AG09309 (cell line): Measurements from ENCODE around the gene DTD2.
A peak's percentile ranks its signal among the peaks of the same experiment; 100 is the strongest.

Experiments
- DNase-seq: peaks from one replicate; pipeline ENCODE4 v3.0.0-alpha.2; 2010; ENCODE audit warnings: low read depth
- H3K4me3 ChIP-seq: 2 replicates; pipeline ENCODE4 v1.5.1; 2011; ENCODE audit warnings: mild to moderate bottlenecking, low read depth, low read length, moderate library complexity; ENCODE audit not compliant: control insufficient read depth
- TF ChIP-seq, protein P1 (sequence below): IDR thresholded peaks from 2 replicates; pipeline ENCODE4 v1.5.1; 2011; ENCODE audit warnings: mild to moderate bottlenecking, low read depth, low read length, inconsistent platforms; ENCODE audit not compliant: insufficient read depth, control insufficient read depth; ENCODE audit errors: missing control alignments

Gene DTD2

DNA sequence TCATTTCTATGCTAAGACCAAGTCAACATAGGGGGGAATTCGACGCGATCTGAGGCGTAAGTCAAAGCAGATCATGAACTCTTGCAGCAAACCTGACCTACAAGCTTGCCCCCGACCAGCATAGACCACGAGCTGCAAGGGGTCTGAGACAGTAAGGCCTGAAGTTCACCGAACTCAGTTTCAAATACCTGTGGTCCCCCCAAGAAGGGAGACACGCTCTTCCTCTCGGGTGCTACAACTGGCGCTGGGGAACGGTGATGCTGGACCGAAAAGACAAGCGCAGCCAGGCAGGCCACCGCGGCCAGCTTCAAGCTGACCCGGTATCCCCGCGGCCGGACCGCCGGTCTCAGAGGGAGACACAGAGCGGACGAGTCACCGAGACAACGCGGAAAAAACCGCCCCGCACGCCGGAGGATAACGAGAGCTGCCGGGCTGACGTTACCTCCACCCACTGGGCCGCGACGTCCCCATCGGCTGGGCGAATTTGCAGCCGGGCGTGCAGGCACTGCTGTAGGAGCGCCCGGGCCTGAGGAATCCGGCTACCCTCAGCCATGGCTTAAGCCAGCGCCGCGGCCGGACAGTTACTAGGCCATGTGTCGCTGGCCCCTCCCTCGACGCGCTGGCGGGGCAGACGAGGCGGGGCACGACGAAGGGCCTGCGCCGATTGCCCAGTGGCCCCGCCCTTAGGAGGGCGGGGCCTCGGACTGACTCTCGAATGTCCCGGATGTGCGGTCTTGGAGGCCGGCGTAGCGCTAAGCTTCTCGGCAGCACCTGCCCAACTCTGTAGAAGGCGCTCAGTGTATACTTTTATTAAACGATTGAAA, at the start of gene DTD2:
DTD2 (minus strand) TSS at position 666 of the 824 bp plus-strand sequence; CDS start at position 553, 113 bp downstream.
- peak within 1 kb of the TSS; percentile 59 for H3K4me3 ChIP-seq
- TF ChIP-seq, protein P1, sequence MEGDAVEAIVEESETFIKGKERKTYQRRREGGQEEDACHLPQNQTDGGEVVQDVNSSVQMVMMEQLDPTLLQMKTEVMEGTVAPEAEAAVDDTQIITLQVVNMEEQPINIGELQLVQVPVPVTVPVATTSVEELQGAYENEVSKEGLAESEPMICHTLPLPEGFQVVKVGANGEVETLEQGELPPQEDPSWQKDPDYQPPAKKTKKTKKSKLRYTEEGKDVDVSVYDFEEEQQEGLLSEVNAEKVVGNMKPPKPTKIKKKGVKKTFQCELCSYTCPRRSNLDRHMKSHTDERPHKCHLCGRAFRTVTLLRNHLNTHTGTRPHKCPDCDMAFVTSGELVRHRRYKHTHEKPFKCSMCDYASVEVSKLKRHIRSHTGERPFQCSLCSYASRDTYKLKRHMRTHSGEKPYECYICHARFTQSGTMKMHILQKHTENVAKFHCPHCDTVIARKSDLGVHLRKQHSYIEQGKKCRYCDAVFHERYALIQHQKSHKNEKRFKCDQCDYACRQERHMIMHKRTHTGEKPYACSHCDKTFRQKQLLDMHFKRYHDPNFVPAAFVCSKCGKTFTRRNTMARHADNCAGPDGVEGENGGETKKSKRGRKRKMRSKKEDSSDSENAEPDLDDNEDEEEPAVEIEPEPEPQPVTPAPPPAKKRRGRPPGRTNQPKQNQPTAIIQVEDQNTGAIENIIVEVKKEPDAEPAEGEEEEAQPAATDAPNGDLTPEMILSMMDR = no peak
- DNase-seq = peak; percentile 63

DNA sequence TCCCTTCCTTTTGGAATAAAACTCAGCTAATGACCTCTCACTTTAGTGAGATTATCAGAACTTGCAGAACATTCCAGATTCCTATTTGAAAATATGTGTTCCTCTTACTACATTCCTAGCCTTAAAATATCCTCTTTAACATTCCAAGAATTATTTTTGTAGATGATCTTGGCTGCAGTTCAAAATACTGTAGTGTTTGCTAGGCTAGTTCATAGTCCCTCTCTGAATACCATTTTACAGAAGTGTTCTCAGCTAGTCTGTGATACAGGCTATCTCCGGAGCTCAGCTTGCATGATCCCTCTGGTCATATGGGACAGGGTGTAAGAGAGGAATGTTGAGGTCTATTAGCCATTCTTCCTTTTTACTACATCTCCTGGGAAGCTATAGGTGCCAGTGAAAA, 48.1 kb upstream of the DTD2 start:
- TF ChIP-seq, protein P1 = no peak
- H3K4me3 ChIP-seq = no peak overlapping the region
- peak; percentile 16 for DNase-seq

DNA sequence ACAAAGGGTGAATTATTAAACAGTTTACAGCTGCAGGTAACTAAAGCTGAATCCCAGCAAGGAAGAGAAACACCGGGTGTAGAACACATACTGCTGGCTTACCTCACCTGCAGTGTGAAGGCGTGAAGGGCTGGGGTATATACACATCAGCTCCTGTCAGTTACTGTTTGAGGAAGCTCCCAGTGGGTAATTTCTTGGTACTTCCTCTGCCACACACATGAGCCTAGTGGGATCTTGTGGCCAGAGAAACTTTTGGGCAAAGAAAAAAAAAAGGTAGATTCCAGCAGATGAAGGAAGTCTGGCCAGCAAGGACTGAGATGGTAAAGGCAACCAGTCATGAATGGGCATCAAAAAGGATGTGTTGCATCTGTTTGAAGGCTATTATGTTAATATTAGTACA, 44.6 kb upstream of the DTD2 start:
- DNase-seq = no peak
- H3K4me3 ChIP-seq = no peak overlapping the region
- TF ChIP-seq, protein P1 = no peak

DNA sequence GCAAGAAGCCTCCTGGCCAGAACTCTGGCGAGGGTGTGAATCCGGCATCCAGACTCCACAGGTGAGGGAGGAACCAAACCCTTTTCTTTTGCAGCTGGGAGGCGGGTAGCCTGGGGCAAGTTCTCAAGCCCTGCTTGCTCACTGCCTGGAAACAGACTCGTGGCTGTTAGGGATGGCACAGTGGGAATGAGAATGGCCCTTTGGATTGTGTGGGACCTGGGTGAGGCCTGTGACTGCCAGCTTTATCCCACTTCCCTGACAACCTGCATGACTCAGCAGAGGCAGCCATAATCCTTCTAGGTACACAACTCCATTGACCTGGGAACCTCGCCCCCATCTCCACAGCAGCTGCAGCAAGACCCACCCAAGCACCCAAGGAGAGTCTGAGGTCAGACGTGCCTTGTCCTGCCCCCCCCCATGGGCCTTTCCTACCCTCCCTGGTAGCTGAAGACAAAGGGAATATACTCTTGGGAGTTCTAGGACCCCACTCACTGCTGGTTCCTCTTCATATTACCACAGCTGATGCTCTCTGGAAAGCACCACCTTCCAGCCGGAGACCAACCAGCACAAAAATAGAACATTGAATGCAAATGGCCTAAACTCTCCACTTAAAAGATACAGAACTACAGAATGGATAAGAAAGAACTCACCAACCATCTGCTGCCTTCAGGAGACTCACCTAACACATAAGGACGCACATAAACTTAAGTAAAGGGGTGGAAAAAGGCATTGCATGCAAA, 35.6 kb upstream of the DTD2 start:
- no peak for DNase-seq
- no peak overlapping the region for H3K4me3 ChIP-seq
- TF ChIP-seq, protein P1 = no peak

DNA sequence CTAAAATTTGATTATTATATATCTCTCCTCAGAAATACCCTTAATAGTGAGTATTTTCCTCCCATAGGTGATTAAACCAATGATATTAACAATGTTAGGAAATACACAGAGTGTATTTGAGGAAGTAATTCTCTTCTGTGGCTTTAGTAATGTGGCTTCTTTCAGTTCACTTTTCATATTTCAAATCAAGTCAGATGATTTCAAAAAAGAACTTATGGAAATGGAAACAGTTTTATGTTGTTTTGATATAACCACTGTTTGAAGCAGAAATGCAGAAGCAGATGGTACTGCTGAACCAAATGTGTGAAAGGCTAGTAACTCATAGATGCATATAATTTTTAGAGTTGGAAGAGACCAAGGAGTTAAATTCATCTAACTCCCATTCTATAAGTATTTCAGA, 32.4 kb upstream of the DTD2 start:
- no peak for DNase-seq
- TF ChIP-seq, protein P1 = no peak
- H3K4me3 ChIP-seq = no peak overlapping the region

DNA sequence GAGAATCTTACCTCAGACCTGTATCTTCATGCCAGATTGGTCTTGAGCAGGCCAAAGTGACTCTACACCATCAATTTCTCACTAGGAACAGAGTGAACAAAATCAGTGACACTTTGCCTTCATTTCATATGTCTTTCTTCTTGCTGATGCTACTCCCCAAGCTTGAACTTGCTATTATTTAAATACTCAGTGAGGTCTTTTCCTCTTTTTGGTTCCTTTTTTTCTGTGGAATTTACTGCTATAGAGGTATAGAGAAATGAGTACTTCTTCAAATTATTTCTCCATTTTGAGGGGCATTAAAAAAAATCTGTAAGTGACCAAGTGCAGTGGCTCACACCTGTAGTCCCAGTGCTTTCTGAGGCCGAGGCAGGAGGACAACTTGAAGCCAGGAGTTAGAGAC, 30.6 kb upstream of the DTD2 start, which contains the start of gene GPR33:
GPR33 (minus strand) TSS at position 154 of the 400 bp plus-strand sequence. CDS start 4,074 bp downstream, outside the sequence.
- no peak within 1 kb of the TSS for H3K4me3 ChIP-seq
- DNase-seq = no peak
- TF ChIP-seq, protein P1 = no peak
